ENCODE measurements around the gene MYB. TPM values are rescaled to one million over a fixed set of nuclear protein-coding genes. Genes with fewer than 3 reads are reported as not detected.

Gene MYB
- total and polyA plus RNA-seq, 2 of the 8 experiments (the other 6 are each of a cell fraction or from before 2014, with no cell fraction given), result 4.0 to 7.6 TPM

- Histone ChIP-seq H3K4me3 (ENCODE audit: extremely low read depth in 1 of 4, insufficient read depth in 2 of 4, low read depth in 3 of 4, low read length in 4 of 4) (no peak overlapping the region), H3K27me3 (replicated peaks in 1 of 4; ENCODE audit: control insufficient read depth in 3 of 4, extremely low read depth in 1 of 4, insufficient read depth in 3 of 4, low read length in 3 of 4) (no peaks in the 10 kb centered on the region), H3K23me2 (ENCODE audit: low read depth, low read length) (no peaks in the 10 kb centered on the region), H4K91ac (replicated peaks; ENCODE audit: insufficient read length, low read length) (no peak overlapping the region), H3K79me1 (ENCODE audit: low read depth, low read length) (no peaks in the 10 kb centered on the region), H3K18ac (ENCODE audit: extremely low read depth, low read length) (no peak overlapping the region), H3K36me3 (ENCODE audit: control insufficient read depth in 2 of 4, insufficient read depth in 4 of 4, low read length in 3 of 4) (peaks cover 0 to 49% (median 3%) of the 10 kb centered on the region in 4 experiments; a peak in 4 of 8 replicates), H3K23ac (ENCODE audit: insufficient read length) (no peak overlapping the region), H2BK120ac (replicated peaks; ENCODE audit: low read depth, low read length) (no peak overlapping the region), H3K9me3 (ENCODE audit: insufficient read depth in 2 of 2, low read depth in 1 of 2, low read length in 1 of 2) (no peaks in the 10 kb centered on the region), H3K4me1 (replicated peaks in 1 of 4; ENCODE audit: control insufficient read depth in 3 of 4, insufficient read depth in 4 of 4, low read length in 3 of 4) (peaks cover 0 to 6% (median 0%) of the 10 kb centered on the region in 4 experiments; a peak in 1 of 7 replicates), H3K4me2 (ENCODE audit: insufficient read depth in 1 of 2, low read depth in 2 of 2, low read length in 2 of 2) (no peak overlapping the region), H2BK20ac (ENCODE audit: low read length) (no peak overlapping the region), H3K79me2 (ENCODE audit: control insufficient read depth in 1 of 2, insufficient read depth in 2 of 2, low read length in 2 of 2) (no peaks in the 10 kb centered on the region), H2AFZ (ENCODE audit: low read length) (no peak overlapping the region), H3K14ac (ENCODE audit: insufficient read length) (no peak overlapping the region), H3K56ac (replicated peaks; ENCODE audit: insufficient read length, low read depth, low read length) (no peak overlapping the region), H2BK12ac (ENCODE audit: low read depth, low read length) (no peak overlapping the region), H4K8ac (ENCODE audit: extremely low read depth, insufficient read depth, low read length) (no peak overlapping the region), H4K5ac (ENCODE audit: insufficient read length, low read depth, low read length) (no peak overlapping the region), H2BK15ac (ENCODE audit: low read length) (no peak overlapping the region), H2AK5ac (ENCODE audit: low read depth, low read length) (no peak overlapping the region), H3K9ac (replicated peaks in 1 of 4; ENCODE audit: extremely low read depth in 1 of 4, low read depth in 3 of 4, low read length in 3 of 4) (no peak overlapping the region), H3K27ac (ENCODE audit: low read depth, low read length) (no peak overlapping the region), H3K4ac (replicated peaks; ENCODE audit: insufficient read length, low read depth, low read length) (no peak overlapping the region), H2BK5ac (ENCODE audit: low read depth, low read length) (no peak overlapping the region), H4K20me1 (replicated peaks in 1 of 2; ENCODE audit: control insufficient read depth in 1 of 2, insufficient read depth in 2 of 2, low read length in 2 of 2) (no peaks in the 10 kb centered on the region)
- WGBS, 2 experiments (ENCODE audit: extremely low coverage in 1 of 2, insufficient coverage in 1 of 2, insufficient read length in 1 of 2, insufficient replicate concordance in 2 of 2, low coverage in 1 of 2, low lambda C conversion rate in 2 of 2, missing lambda C conversion rate in 1 of 2), result 78% methylated on average over 3 of the region's 3 CpGs; no CpG with 5 or more reads in 1 of the 2 experiments
- DNase-seq (ENCODE audit: low read depth in 1 of 2, low spot score in 2 of 2) (no peak), FAIRE-seq (no peak)
- ChIA-PET CTCF (ENCODE audit: partially characterized antibody) (interaction anchor here (0.8 to 3.3 kb wide), 6 partner anchors 19 to 1052 kb away, joined by 3 to 8 read pairs (median 3); no protein-coding TSS in a partner anchor), POLR2A (ENCODE audit: partially characterized antibody) (no interaction called here)
- TF ChIP-seq MAFK (IDR thresholded peaks at IDR 0.05; ENCODE audit: low read depth, low read length) (no peak), BACH1 (IDR thresholded peaks at IDR 0.05; ENCODE audit: low read length) (no peak), RBBP5 (IDR thresholded peaks at IDR 0.05; ENCODE audit: borderline replicate concordance, low read depth, low read length) (no peak), NANOG (IDR thresholded peaks at IDR 0.05; ENCODE audit: insufficient read depth, low read depth, low read length, poor library complexity, severe bottlenecking) (no peak), SIRT6 (IDR thresholded peaks at IDR 0.05; ENCODE audit: low read length) (no peak)
Observed at GRCh38 chr6:135215160-135215559, 34.1 kb downstream of the MYB start.

All from H1 (cell line).